HG03139 (cell line): ENCODE measurements around the gene B4GALNT1.
"Not testable (repeated sequence)": the region's sequence is repeated elsewhere in the genome, so short reads cannot be mapped to it uniquely, and the experiment has no call there.

Experiments
- ATAC-seq: cut with Tn5 transposase; IDR thresholded peaks from one replicate; pipeline ENCODE4 v1.9.1; 2021; ENCODE audit not compliant: unreplicated experiment

The B4GALNT1 gene

DNA sequence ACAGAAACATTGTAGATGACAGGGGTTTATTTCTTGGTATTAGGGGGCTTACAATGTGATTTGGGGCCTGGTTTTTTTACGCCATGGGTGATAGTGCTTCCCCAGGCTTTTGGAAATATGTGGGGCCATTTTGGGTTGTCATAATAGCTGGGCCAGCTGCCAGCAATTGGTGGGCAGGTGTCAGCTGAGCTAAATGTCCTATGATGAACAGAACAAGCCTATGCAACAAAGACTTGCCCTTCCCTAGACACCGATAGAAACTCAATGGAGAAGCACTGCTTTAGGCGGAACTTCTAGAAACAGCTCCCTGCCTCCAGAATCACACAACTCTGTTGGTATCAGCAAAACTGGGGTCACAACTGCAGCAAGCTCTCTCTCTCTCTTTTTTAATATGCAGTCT lies 5.1 kb upstream of the B4GALNT1 start:
- ATAC-seq = no peak

DNA sequence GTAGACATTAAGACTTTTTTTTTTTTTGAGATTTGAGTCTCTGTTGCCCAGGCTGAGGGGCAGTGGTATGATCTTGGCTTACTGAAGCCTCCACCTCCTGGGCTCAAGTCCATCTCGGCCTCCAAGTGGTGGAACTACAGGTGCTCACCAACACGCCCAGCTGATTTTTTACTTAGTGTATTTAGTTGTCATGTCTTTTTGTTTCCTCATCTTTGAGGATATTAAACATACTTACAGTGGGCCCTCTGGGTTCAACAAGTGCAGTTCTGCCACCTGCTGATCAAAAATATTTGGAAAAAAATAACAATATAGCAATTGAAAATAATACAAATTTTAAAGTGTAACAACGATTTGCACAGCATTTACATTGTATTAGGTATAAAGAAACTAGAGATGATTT lies 4.4 kb upstream of the B4GALNT1 start:
- no peak for ATAC-seq

DNA sequence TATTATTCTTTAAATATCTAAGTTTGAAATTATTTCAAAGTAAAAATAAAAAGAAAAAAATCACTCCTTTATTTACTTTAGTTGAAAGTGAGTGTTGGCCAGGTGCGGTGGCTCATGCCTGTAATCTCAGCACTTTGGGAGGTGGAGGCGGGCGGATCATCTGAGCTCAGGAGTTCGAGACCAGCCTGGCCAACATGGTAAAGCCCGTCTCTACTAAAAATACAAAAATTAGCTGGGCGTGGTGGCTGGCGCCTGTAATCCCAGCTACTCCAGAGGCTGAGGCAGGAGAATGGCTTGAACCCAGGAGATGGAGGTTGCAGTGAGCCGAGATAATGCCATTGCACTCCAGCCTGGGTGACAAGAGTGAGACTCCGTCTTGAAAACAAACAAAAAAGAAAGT lies 3.7 kb upstream of the B4GALNT1 start:
- not testable (repeated sequence) for ATAC-seq

DNA sequence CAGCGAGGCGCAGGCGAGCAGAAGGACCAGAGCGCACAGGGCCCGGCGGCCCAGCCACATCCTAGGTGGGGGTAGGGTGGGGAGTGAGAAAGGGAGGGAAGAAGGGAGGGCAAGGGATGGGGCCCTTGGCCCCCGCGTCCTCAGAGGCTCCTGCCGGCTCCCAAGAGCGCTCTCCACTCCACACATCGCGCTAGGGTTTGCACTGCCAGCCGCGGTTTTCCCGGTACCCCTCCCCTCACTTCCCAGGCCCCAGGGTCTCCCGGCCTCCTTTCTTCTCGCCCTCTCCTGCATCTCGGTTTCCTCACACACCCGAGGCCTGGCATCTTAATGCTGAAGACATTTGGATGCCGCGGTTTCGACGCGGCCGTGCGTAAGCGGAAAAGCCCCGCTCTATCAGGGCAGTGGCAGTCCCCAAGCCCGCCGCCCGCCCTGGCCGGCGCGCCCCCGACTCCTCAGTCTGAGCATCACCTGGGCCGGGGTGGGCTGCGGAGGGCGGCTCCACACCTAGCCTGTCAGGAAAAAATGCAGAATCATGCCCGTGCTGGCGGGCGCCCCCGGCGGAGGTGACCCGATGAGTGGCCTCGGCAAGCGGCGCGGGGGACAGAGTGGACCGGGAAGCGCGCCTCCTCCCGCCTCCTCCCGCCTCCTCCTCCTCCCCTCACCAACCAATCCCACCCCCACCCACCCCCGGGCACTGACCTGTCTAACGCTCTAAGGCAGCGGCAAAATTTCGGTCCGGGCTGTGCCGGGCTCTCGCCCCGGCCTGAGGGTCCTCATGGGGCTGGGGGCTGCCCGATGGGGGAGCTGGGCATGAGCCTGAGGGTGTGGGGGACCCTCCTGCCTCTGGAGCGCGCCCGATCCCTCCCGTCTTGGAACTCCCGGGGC lies 686 bp downstream of the B4GALNT1 start:
- no peak for ATAC-seq

DNA sequence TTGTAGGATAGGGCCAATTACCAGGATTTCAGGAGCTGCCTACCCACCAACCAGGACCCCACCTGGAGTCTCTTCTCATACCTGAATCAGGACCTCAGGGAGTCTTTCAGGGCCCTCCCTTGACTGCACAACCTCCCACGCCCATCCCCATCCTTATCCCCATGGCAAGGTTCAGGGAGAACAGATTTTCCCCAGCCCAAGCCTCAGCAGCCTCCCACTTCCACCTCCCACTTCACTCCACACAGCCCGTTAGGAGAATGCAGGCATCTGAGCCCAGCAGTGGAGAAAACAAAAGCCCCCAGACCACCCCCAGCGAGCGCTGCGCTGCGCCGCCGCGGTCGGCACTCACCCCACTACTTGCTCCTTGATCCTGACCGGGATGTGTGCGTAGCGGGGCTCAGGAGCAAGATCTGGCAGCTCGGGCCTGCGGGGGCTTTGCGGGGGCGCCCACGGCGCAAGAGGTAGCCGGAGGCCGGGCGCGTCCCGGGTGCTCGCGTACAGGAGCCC lies 1.4 kb downstream of the B4GALNT1 start:
- no peak for ATAC-seq

DNA sequence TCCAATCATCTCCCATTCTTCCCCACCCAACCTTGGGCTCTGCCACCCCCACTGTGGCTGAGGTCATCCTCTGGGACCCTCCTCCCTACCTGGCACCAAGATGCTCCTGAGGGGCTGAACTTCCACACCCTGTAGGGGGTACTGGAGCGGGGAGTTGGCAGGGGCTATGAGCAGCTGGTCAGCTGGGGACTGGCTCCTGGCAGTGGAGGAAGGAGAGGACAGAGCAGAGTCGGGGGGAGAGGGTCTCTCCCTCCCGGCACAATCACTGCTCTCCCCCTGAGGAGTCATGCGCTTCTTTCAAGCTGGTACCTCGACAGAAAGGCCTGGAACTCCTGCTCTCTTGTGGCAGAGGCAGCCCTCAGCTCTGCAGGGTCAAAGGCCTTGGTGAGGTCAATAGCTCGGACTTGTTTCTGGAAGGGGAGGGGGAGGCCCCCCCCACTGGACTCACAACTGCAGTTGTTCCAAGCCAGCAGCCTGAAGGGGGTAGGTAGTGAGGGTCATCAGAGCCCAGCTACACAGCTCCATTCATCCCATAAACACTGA lies 2.0 kb downstream of the B4GALNT1 start:
- no peak for ATAC-seq

DNA sequence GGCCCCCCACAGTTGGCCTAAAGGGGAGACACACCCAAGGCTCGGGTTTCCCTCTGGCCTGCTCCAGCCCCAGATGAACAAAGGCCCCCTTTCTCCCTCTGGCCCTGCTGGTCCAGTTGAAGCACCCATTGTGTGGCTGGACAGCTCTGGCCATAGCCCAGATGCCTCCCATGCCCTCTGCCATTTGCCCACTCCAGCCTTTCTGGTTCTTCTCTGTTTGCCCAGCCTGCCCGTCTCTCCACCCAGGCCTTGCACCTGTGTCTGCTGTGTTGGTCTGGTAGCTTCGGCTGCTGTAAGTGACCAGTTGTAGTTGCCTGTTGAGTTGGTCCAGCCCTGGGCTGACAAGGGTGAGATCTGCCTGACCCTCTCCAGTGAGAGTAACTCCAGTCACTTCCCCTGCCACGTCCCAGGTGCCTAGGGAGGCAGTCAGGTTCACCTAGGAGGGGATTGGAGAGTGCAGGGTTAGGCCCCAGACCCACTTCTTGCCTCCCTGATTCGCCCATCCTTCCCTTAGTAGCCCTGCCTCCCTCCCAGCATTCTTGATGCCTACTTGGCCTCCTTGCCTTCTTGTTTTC lies 3.0 kb downstream of the B4GALNT1 start:
- no peak for ATAC-seq

DNA sequence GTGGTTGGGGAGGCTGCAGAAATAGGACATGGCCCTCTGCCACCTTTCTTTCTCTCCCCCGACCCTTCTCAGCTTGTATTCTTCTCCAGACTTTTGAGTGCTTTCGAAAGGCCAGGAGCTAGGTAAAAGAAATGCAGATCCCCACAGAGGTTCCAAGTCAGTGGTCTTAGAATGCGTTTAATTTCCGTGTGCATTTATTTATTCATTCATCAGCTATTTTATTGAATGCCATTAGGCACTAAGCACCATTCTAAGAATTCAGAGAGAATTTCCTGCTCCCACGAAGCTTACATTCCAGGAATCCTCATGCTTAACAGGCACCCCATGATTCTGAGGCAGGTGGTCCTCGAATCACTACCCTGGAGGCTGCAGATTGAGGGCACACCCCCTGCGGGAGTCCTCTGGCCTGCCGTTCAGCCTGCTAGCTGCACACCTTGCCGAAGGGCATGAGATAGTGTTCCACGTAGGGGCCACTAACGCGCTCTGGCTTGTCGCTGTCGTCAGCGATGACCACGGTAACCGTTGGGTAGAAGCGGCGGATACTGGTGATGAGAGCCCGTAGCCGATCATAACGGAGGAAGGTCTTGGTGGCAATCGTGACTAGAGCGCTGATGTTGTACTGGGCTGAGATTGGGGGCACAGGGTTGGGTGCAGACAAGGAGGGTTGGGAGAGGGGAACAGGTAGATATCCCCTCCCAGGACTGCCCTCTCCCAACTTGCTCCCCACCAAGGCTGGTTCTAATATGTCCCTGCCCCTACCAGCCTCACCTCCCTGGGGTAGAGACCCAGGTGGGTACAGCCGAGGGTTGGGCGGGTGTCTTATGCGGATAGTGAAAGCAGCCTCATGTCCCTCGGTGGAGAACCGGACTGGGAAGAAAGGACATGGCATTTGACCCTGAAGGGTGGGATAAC lies 4.5 kb downstream of the B4GALNT1 start:
- no peak for ATAC-seq

DNA sequence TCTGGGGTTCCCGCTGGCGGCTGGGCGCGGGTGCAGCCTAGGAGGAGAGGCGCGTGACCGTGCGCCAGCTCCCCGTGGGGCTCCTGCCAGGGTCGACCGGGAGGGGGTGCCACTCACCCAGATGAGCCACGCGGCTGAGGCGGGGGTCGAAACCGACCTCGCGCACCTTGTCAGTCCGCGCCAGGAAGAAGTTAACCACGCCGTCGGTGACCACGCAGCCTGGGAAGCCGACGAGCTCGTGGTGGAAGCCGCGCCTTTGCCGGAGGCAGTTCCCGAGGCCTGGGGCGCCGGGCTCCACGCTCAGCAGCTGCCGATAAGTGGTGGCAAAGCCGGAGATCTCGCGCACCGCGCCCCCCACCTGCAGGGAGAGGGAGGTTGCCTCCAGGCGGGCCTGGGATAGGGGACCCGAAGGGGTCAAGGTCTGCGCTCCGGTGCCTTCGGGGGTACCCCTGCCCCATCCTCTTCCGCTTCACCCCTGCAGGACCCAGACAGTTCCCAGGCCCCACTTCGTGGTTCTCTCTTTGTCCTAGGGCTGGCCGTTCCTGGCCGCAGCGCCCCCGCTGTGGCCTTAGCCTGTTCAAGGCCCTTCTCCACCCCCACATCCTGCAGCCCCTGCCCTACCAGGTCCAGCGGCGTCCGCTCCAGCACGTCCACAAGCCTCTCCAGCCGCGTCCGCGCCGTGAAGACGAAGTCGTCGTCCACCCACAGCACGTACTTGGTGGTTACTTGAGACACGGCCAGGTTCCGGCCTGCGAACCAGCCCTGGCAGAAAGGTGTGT lies 5.3 kb downstream of the B4GALNT1 start:
- no peak for ATAC-seq

DNA sequence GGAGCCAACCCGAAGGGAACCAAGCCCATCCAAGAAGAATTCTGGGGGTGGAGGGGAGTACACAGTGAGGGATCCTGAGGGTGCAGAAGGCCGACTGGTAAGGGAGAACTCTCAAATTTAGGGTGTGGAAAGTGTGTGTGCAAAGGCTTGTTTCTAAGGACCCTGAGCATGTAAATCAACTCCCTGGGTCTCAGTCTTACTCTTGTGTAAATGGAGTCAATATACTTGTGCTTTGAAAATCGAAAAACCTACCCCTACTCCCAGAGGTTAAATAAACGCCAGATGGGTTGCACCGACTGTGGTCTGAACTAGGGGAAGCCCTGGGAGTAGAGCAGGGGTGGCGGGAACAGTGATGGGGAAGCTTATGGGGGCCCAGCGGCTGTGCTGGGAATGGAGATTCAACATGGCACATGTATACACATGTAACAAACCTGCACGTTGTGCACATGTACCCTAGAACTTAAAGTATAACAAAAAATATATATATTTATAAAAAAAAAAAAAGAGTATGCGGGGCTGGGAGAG lies 6.0 kb downstream of the B4GALNT1 start:
- no peak for ATAC-seq

DNA sequence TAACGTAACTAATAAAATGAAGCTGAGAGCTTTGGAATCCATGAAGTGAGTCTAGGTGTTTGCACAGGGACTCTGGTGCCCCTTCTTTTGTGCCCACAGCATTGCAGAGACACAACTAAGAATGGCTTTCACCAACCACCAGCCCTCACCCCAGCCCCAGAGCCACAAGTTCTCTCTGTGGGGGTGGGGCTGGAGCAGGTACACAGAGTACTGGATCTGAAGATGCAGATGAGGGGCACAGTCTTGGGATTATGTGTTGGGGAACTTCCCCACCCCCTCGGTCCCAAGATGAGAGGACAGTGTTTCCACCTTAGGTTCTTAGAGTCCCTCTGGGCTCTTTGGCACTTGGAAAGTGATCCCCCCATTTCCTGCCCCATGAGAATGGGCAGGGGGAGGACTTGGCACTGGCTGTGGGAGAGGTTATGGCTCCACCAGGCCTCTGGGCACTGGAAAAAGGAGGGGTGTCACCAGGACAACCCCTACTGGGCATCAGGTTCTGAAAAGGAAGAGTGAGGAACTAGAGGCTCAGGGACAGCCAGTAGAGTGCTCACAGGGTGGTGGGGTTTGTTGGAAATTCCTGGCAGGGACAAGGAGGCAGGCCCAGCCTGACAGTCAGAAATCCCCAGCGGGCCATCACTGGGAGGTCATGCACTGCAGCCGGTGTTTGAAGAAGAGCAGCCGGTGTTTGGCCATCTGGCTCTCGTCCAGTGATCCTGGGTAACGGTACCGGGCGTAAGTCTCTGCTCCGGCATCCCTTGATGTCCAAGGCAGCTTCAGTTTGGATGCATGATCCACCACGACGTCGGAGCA lies 6.7 kb downstream of the B4GALNT1 start:
- no peak for ATAC-seq

DNA sequence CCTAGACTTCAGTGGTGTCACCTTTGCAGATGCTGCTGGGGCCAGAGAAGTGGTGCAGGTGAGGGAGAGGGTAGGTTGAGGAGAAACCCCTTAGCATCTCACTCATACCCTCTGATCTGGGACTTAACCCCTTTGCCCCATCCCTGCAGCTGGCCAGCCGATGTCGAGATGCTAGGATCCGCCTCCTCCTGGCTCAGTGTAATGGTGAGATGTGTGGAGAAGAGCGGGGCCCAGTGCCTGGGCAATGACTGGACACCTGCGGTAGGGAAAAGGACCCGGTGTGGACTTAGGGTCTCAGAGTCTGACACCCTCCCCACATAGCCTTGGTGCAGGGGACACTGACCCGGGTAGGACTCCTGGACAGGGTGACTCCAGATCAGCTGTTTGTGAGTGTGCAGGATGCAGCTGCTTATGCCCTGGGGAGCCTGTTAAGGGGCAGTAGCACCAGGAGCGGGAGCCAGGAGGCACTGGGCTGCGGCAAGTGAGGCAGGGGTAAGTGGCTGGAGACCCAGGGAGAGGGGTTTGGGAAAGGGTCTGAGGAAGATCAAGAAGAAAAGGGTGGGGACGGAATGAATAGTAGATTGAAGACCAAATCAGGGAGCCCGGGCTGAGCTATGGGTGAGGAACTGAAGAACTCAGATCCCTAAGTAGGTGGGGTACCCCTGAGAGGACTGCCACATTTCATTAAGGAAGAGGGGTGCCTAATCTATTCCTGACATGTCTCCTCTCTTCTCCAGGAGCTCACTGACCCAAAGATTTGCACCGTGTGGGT lies 7.6 kb downstream of the B4GALNT1 start:
- ATAC-seq = no peak

DNA sequence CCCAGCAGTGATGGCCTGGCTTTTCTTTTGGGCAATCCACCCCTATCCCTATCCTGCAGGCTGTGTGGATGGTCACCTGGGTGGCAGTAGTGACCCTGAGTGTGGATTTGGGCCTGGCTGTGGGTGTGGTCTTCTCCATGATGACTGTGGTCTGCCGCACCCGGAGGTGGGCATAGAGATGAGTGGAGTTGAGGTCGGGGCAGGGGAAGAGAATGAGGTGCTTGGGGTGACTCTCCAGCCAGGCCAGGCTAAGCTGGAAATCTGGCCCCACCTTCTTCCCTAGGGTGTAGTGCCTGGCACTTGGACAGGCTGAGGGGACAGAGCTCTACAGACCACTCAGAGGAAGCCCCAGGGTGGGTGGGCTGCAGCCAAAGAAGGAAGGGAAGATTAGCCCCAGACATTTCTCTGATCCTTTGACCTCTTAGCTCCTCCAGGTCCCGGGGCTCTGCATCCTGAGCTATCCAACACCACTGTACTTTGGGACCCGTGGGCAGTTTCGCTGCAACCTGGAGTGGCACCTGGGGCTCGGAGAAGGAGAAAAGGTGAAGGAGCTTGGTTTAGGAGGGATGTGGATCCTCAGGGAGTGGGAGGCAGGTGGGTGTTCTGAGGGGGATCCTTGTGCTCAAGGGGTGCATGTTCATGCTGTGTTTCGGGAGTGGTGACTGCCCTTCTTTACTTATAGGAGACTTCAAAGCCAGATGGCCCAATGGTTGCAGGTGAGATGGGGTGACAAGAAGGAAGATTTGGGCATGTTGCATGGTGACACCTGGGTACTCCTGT lies 8.4 kb downstream of the B4GALNT1 start:
- no peak for ATAC-seq

DNA sequence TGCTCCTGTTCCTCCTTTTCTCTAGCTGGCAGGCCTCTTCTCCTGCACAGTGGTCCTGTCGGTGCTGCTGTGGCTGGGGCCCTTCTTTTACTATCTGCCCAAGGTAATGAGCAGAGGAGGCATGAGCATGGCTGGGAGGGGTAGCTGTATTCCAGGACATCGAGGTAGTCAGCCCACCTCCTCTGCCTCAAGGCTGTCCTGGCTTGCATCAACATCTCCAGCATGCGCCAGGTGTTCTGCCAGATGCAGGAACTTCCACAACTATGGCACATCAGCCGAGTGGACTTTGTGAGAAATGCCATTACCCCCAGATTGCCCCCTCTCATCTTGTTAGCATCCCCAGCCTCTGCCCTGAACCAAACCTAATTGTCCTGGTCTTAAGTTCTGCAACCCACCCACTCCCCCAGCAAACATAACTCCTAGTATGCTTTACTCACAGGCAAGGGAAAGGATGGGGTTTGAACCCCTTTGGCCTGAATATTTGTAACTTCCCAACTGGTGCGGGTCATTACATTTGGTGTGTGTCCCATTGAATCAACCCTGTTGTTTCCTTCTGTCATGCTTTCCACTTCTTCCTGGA lies 9.1 kb downstream of the B4GALNT1 start:
- no peak for ATAC-seq

DNA sequence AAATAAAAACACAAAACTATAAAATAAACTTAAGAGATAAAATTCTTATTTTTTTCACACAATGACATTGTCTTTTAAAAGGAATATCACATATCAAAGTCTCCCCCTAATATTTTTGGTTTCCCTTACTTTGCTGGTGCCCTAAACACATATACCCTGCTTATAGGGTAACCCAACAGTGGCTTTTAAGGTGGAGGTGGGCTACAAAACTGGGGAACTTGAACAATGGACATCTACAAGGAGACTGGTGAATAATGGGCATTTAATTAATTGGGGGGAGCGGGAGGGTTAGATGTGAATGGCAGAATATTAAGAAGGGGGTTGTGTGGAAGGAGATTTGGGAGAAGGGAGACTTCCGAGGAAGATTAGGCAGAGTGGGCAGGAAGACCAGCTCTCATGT lies 9.6 kb downstream of the B4GALNT1 start:
- no peak for ATAC-seq

DNA sequence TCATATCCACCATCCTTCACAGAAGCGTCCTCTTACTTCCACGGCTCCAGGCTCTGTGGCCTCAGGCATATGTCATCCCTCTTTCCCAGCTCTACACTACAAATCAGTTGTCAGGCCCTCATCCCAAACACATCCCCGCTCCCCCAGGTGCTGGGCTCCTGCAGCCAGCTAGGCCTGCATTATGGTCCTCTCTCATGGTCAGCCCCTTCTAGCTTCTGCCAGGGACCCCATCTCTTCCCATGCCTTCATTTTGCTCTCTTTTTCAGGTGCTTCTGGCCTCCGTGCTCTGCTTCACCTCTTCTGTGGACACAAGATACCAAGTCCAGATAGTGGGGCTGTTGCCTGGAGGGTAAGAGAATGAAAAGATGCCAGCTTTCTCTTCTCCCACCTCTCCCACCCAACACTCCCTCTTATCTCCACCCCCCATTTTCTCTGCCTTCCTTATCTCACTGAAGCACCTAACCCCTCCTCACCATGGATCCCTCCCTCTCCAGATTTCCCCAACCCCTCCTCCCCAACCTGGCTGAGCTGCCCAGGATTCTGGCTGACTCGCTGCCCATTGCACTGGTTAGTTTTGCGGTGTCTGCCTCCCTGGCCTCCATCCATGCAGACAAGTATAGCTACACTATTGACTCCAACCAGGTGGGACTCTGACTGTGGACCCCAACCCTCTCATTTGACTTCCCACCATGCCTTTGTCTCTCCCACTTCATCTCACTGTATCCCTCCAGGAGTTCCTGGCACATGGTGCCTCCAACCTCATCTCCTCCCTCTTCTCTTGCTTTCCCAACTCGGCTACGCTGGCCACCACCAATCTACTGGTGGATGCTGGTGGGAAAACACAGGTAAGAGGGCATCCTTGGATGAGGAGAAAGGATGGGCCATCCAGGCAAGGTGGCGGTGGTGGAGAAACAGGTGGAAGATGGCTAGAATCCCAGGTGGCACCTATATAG lies 10.4 kb downstream of the B4GALNT1 start:
- ATAC-seq = no peak
